Caco-2 (cell line): Measurements from ENCODE around the gene CLEC10A. TPM values are rescaled to one million over a fixed set of nuclear protein-coding genes. Genes with fewer than 3 reads are reported as not detected.

Experiments used
- BruUV-seq: library from RNA; stranded (reverse); fragments of 400-500 nt; replicated peaks from 2 replicates; lab custom pipeline; 2021; lab: Mats Ljungman, UMichigan
- CTCF ChIA-PET: fragments of 300-600 bp; sonication (Branson Sonifier 250); formaldehyde crosslinking; loops from one replicate; lab custom pipeline; 2022; ENCODE audit warnings: antibody characterized with exemption; lab: Charles Lee
- POLR2A ChIA-PET: fragments of 300-600 bp; sonication (Branson Sonifier 250); formaldehyde crosslinking; loops from one replicate; lab custom pipeline; 2022; ENCODE audit warnings: antibody characterized with exemption; lab: Charles Lee
- DNase-seq, 2 experiments: peaks; one replicate each; pipeline versions ENCODE4 v3.0.0 to v3.0.0-alpha.2; 2020 to 2022
- H3K27me3 ChIP-seq: replicated peaks from 2 replicates; pipeline ENCODE4 v1.6.0; 2011; ENCODE audit warnings: low read length; ENCODE audit not compliant: control insufficient read depth, insufficient read depth
- H3K36me3 ChIP-seq: 2 replicates; pipeline ENCODE4 v1.5.1; 2011; ENCODE audit warnings: low read length; ENCODE audit not compliant: control insufficient read depth, insufficient read depth
- H3K4me1 ChIP-seq: fragments of 250-450 bp; sonication (Bioruptor Pico); 2 replicates; pipeline ENCODE4 v1.5.1; 2020; ENCODE audit warnings: mild to moderate bottlenecking
- H3K4me3 ChIP-seq: 2 replicates; pipeline ENCODE4 v1.5.1; 2011; ENCODE audit warnings: low read depth, mild to moderate bottlenecking, control low read depth, low read length
- H3K9me3 ChIP-seq: fragments of 250-450 bp; sonication (Bioruptor Pico); 2 replicates; pipeline ENCODE4 v1.5.1; 2020; ENCODE audit warnings: mild to moderate bottlenecking, moderate library complexity
- H3K27ac Mint-ChIP-seq: one replicate; pipeline ENCODE4 v1.8.0; 2022; ENCODE audit warnings: mixed read lengths; ENCODE audit not compliant: unreplicated experiment
- H3K27me3 Mint-ChIP-seq: one replicate; pipeline ENCODE4 v1.8.0; 2022; ENCODE audit warnings: mixed read lengths; ENCODE audit not compliant: insufficient read depth, unreplicated experiment
- H3K36me3 Mint-ChIP-seq: one replicate; pipeline ENCODE4 v1.8.0; 2022; ENCODE audit warnings: mild to moderate bottlenecking, mixed read lengths; ENCODE audit not compliant: insufficient read depth, unreplicated experiment
- H3K4me1 Mint-ChIP-seq: one replicate; pipeline ENCODE4 v1.8.0; 2022; ENCODE audit warnings: low read depth, mixed read lengths; ENCODE audit not compliant: unreplicated experiment
- H3K4me3 Mint-ChIP-seq: one replicate; pipeline ENCODE4 v1.8.0; 2022; ENCODE audit warnings: mild to moderate bottlenecking, moderate library complexity, mixed read lengths; ENCODE audit not compliant: unreplicated experiment
- H3K9me3 Mint-ChIP-seq: one replicate; pipeline ENCODE4 v1.8.0; 2022; ENCODE audit warnings: mixed read lengths; ENCODE audit not compliant: unreplicated experiment
- CTCF ChIP-seq, 2 experiments: fragments of 200-600 bp in 1 of 2; IDR thresholded peaks; 1 replicate in 1 of 2; 2 replicates in 1 of 2; pipeline versions ENCODE4 v1.5.1 to v1.8.0; 2011 to 2022; ENCODE audit warnings: antibody characterized with exemption in 1 of 2, control low read depth in 1 of 2, inconsistent platforms in 1 of 2, low read depth in 1 of 2, low read length in 1 of 2, mild to moderate bottlenecking in 1 of 2, moderate library complexity in 1 of 2; ENCODE audit not compliant: insufficient read depth in 1 of 2, severe bottlenecking in 1 of 2, unreplicated experiment in 1 of 2
- intact Hi-C: fragments of 100-400 bp; cut with micrococcal nuclease; formaldehyde crosslinking; loops from one replicate; pipeline ENCODE4 v1.10.0; 2022; ENCODE audit not compliant: unreplicated experiment
- total RNA-seq: library from RNA; stranded (reverse); gene quantifications from 2 replicates; pipeline ENCODE4 v1.2.3, GENCODE V29; 2022

The CLEC10A gene
- total RNA-seq, 1 experiment from 2014 or later = not detected

DNA sequence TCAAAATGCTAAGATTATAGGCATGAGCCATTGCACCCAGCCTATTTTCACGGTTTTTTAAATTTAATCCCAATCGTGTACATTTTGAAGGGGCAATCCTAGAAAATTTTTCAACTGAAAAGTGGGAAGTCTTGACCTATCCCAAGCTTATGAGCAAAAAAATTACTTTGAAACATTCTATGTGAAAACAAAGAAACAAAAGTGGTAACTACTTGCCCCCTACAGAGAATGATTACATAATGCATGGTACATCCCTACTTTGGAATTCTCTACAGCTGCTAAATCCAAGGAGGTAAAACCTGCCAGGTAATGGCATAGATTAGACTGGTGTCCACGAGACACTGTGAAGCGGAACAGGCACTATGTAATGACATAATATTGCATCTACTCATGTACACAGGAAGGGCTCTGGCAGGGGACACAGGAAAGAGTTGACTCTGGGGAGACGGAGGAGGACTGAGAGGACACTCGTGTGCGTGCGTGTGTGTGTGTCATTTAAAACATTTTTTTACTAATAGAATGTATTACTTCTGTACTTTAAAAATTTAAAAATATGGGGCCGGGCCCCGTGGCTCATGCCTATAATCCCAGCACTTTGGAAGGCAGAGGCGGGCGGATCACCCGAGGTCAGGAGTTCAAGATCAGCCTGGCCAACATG lies 18.9 kb upstream of the CLEC10A start:
- H3K27me3 Mint-ChIP-seq = no peaks in the 10 kb centered on the region
- POLR2A ChIA-PET = no interaction called here
- CTCF ChIA-PET = no interaction called here

DNA sequence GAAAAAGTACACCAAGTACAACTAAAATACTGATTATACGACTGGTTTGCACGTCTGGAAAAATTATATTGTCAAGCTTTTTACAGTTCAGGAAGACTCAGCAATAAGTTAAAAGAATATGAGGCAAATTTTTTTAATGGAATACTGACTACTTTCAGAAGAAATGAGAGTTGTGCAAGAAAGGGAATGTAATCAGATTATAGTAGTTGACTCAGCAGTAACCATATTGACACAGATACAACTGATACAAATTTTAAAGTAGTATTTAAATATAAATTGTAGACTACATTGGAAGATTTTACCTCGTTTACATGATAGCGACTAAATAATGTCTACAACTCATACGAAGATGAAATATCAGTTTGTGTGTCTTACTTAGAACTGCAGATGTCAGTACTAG lies 17.9 kb upstream of the CLEC10A start:
- BruUV-seq = no TSS peak
- Mint-ChIP-seq H3K27ac (no peak overlapping the region), H3K4me3 (no peak overlapping the region), H3K4me1 (peaks cover 10% of the 10 kb centered on the region), H3K27me3 (no peaks in the 10 kb centered on the region), H3K36me3 (no peaks in the 10 kb centered on the region), H3K9me3 (no peaks in the 10 kb centered on the region)
- no peaks in the 10 kb centered on the region for H3K4me1 ChIP-seq
- DNase-seq = no peak
- POLR2A ChIA-PET = no interaction called here
- CTCF ChIA-PET = no interaction called here
- TF ChIP-seq CTCF (IDR thresholded peaks at IDR 0.05; ENCODE audit: insufficient read depth in 1 of 2, low read depth in 1 of 2, low read length in 1 of 2, severe bottlenecking in 1 of 2, unreplicated experiment in 1 of 2) = no peak
- H3K9me3 ChIP-seq = no peaks in the 10 kb centered on the region
- H3K36me3 ChIP-seq = no peaks in the 10 kb centered on the region; the same call in 1 of the 2 replicates
- H3K4me3 ChIP-seq = no peak overlapping the region
- no peaks in the 10 kb centered on the region for H3K27me3 ChIP-seq
- intact Hi-C loops = no loop called here

More for the DNA sequence above, 18.9 kb upstream of the CLEC10A start:
- no peak for TF ChIP-seq CTCF (IDR thresholded peaks at IDR 0.05; ENCODE audit: insufficient read depth in 1 of 2, low read depth in 1 of 2, low read length in 1 of 2, severe bottlenecking in 1 of 2, unreplicated experiment in 1 of 2)
- no peaks in the 10 kb centered on the region for H3K27me3 ChIP-seq
- H3K9me3 Mint-ChIP-seq = no peaks in the 10 kb centered on the region
- no peaks in the 10 kb centered on the region for H3K9me3 ChIP-seq
- no TSS peak for BruUV-seq
- no peaks in the 10 kb centered on the region for H3K4me1 ChIP-seq
- intact Hi-C loops = no loop called here
- H3K27ac Mint-ChIP-seq = no peak overlapping the region
- H3K4me1 Mint-ChIP-seq = peaks cover 16% of the 10 kb centered on the region
- DNase-seq = no peak
- H3K4me3 Mint-ChIP-seq = no peak overlapping the region
- H3K4me3 ChIP-seq = no peak overlapping the region
- H3K36me3 Mint-ChIP-seq = no peaks in the 10 kb centered on the region
- H3K36me3 ChIP-seq = no peaks in the 10 kb centered on the region; the same call in 1 of the 2 replicates

GRCh38 chr17:7095625-7096024 lies 15.6 kb upstream of the CLEC10A start:
- no peaks in the 10 kb centered on the region for H3K4me1 ChIP-seq
- H3K27me3 Mint-ChIP-seq = no peaks in the 10 kb centered on the region
- ChIA-PET POLR2A (no interaction called here), CTCF (no interaction called here)
- no peaks in the 10 kb centered on the region for H3K9me3 Mint-ChIP-seq
- no peaks in the 10 kb centered on the region for H3K36me3 ChIP-seq
- H3K9me3 ChIP-seq = no peaks in the 10 kb centered on the region
- no peaks in the 10 kb centered on the region for H3K36me3 Mint-ChIP-seq
- intact Hi-C loops = no loop called here
- H3K4me3 ChIP-seq = no peak overlapping the region
- no peak for DNase-seq
- BruUV-seq = no TSS peak
- TF ChIP-seq CTCF (IDR thresholded peaks at IDR 0.05; ENCODE audit: insufficient read depth in 1 of 2, low read depth in 1 of 2, low read length in 1 of 2, severe bottlenecking in 1 of 2, unreplicated experiment in 1 of 2) = no peak
- H3K4me1 Mint-ChIP-seq = peaks cover 10% of the 10 kb centered on the region
- no peak overlapping the region for H3K27ac Mint-ChIP-seq
- no peaks in the 10 kb centered on the region for H3K27me3 ChIP-seq
- no peak overlapping the region for H3K4me3 Mint-ChIP-seq
